Measurements from ENCODE around the gene ZNF718.

Gene ZNF718

GRCh38 chr4:132483-132882 lies 8.2 kb downstream of the ZNF718 start:
- TF ChIP-seq TCF4 (CRISPR knock-in tag; IDR thresholded peaks at IDR 0.05; ENCODE audit: borderline replicate concordance) (no peak), RARB (CRISPR knock-in tag; IDR thresholded peaks at IDR 0.05) (no peak), CSRNP3 (CRISPR knock-in tag; IDR thresholded peaks at IDR 0.05) (no peak), CSDC2 (CRISPR knock-in tag; IDR thresholded peaks at IDR 0.05) (no peak), ZNF70 (CRISPR knock-in tag; IDR thresholded peaks at IDR 0.05) (no peak), POU6F1 (CRISPR knock-in tag; IDR thresholded peaks at IDR 0.05; ENCODE audit: borderline replicate concordance, low read depth) (no peak), ZC3H10 (CRISPR knock-in tag; IDR thresholded peaks at IDR 0.05) (no peak), PATZ1 (CRISPR knock-in tag; IDR thresholded peaks at IDR 0.05; ENCODE audit: borderline replicate concordance) (no peak), ZFP3 (CRISPR knock-in tag; IDR thresholded peaks at IDR 0.05) (no peak), GLIS3 (CRISPR knock-in tag; IDR thresholded peaks at IDR 0.05) (no peak), ARNTL (CRISPR knock-in tag; IDR thresholded peaks at IDR 0.05; ENCODE audit: borderline replicate concordance, low read depth) (no peak), ZNF8 (CRISPR knock-in tag; IDR thresholded peaks at IDR 0.05) (no peak), TSHZ2 (CRISPR knock-in tag; IDR thresholded peaks at IDR 0.05) (no peak)

GRCh38 chr4:138935-139334 lies 14.6 kb downstream of the ZNF718 start:
- TF ChIP-seq ZNF70 (CRISPR knock-in tag; IDR thresholded peaks at IDR 0.05) (no peak), RARB (CRISPR knock-in tag; IDR thresholded peaks at IDR 0.05) (no peak), ZC3H10 (CRISPR knock-in tag; IDR thresholded peaks at IDR 0.05) (no peak), ZFP30 (CRISPR knock-in tag; IDR thresholded peaks at IDR 0.05) (no peak), ISL1 (CRISPR knock-in tag; IDR thresholded peaks at IDR 0.05) (no peak), CSRNP3 (CRISPR knock-in tag; IDR thresholded peaks at IDR 0.05) (no peak), SNAI2 (CRISPR knock-in tag; IDR thresholded peaks at IDR 0.05) (no peak)

More at GRCh38 chr4:132483-132882, 8.2 kb downstream of the ZNF718 start:
- no peak for ATAC-seq

GRCh38 chr4:139691-140090 lies 15.4 kb downstream of the ZNF718 start:
- ATAC-seq: no peak
- TF ChIP-seq TSHZ2 (CRISPR knock-in tag; IDR thresholded peaks at IDR 0.05): no peak
- TF ChIP-seq ESRRG (CRISPR knock-in tag; IDR thresholded peaks at IDR 0.05): no peak
- TF ChIP-seq BACH2 (CRISPR knock-in tag; IDR thresholded peaks at IDR 0.05; ENCODE audit: borderline replicate concordance): no peak
- no peak for TF ChIP-seq PPARA (CRISPR knock-in tag; IDR thresholded peaks at IDR 0.05; ENCODE audit: borderline replicate concordance)
- TF ChIP-seq SNAI2 (CRISPR knock-in tag; IDR thresholded peaks at IDR 0.05): no peak
- no peak for TF ChIP-seq ZNF70 (CRISPR knock-in tag; IDR thresholded peaks at IDR 0.05)
- no peak for TF ChIP-seq ISL1 (CRISPR knock-in tag; IDR thresholded peaks at IDR 0.05)

More at GRCh38 chr4:138935-139334, 14.6 kb downstream of the ZNF718 start:
- ATAC-seq: no peak

All from SK-N-SH treated with all-trans-retinoic acid at 6 μM for 48 hours (cell line).